ENCODE results near the gene TCP10L.
"Not testable (repeated sequence)": the region's sequence is repeated elsewhere in the genome, so short reads cannot be mapped to it uniquely, and the experiment has no call there.

Gene TCP10L

GRCh38 chr21:32554832-32555638 is 30.3 kb downstream of the TCP10L start:
- DNase-seq (ENCODE audit: low read depth): no peak

- no peak for DNase-seq (ENCODE audit: low read depth)
Observed at GRCh38 chr21:32549886-32550285, 35.4 kb downstream of the TCP10L start.

DNA sequence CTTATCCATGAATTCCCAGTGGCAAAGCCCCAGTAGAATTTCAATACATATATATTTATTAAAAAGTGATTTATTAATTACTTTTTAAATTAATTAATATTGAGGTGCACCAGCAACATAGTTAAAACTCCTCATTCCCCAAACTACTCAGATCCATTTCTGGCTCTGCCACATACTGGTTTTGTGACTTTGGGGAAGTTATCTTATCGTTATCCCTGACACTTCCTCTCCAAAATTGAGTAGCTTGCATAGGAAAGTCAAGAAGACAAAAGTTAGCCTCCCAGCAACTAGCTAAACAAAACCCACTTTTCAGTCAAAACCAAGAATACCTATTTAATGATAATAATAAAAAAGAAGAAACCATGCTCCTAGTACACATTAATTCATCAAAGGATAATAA is 35.9 kb downstream of the TCP10L start:
- DNase-seq (ENCODE audit: low read depth): no peak

GRCh38 chr21:32548978-32549377 is 36.3 kb downstream of the TCP10L start:
- DNase-seq (ENCODE audit: low read depth): no peak

- no peak for DNase-seq (ENCODE audit: low read depth)
Observed at GRCh38 chr21:32547018-32547417, 38.3 kb downstream of the TCP10L start.

GRCh38 chr21:32545948-32546441 is 39.3 kb downstream of the TCP10L start:
- no peak for DNase-seq (ENCODE audit: low read depth)

GRCh38 chr21:32544697-32545096 is 40.6 kb downstream of the TCP10L start:
- DNase-seq (ENCODE audit: low read depth): no peak

GRCh38 chr21:32543975-32544374 is 41.3 kb downstream of the TCP10L start:
- no peak for DNase-seq (ENCODE audit: low read depth)

DNA sequence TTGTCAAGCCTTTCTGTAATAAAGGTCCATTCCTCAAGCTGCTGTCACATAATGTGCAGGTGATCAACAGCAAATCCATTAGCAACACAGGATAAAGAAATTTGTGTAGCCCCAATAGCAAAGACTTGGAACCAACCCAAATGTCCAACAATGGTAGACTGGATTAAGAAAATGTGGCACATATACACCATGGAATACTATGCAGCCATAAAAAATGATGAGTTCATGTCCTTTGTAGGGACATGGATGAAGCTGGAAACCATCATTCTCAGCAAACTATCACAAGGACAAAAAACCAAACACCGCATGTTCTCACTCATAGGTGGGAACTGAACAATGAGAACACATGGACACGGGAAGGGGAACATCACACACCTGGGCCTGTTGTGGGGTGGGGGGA is 42.3 kb downstream of the TCP10L start:
- DNase-seq (ENCODE audit: low read depth): not testable (repeated sequence)

GRCh38 chr21:32539378-32539777 is 45.9 kb downstream of the TCP10L start:
- DNase-seq (ENCODE audit: low read depth): no peak

DNA sequence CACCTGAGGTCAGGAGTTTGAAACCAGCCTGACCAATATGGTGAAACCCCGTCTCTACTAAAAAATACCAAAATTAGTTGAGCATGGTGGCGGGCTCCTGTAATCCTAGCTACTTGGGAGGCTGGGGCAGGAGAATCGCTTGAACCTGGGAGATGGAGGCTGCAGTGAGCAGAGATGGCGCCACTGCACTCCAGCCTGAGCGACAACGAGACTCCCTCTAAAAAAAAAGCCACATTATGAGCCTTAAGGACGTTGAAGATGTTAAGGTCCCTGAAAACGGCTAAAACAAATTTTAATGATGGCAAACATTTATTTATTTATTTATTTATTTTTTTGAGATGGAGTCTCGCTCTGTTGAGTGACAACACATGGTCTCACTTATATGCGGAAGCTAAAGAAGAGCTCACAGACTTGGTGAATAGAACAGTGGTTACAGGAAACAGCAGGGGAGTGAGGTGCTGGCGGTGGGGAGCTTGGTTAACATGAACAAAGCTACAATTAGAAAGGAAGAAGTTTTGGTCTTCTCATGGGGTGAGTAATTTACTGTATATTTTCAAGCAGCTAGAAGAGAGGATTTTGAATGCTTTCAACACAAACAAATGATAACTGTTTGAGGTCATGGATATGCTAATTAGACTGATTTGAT is 47.1 kb downstream of the TCP10L start:
- no peak for DNase-seq (ENCODE audit: low read depth)

GRCh38 chr21:32537569-32537881 is 47.8 kb downstream of the TCP10L start:
- no peak for DNase-seq (ENCODE audit: low read depth)

DNA sequence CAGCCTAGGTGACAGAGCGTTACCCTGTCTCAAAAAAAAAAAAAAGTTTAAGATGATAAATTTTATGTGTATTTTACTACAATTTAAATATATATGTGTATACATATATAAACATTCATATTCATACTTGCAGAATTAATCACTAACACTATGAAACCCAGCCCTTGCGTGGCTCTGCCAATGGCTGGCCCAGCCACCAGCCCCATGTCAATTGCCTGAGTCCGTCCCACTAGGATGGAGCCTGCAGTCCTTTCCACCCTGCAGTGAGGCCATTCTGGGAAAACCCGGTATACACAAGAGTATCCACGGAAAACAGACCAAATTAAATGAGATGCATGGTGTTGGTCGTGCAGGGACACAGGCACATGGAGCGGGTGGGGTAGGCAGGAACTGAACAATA is 49.7 kb downstream of the TCP10L start:
- DNase-seq (ENCODE audit: low read depth): no peak

GRCh38 chr21:32534113-32534512 is 51.2 kb downstream of the TCP10L start:
- DNase-seq (ENCODE audit: low read depth): no peak

DNA sequence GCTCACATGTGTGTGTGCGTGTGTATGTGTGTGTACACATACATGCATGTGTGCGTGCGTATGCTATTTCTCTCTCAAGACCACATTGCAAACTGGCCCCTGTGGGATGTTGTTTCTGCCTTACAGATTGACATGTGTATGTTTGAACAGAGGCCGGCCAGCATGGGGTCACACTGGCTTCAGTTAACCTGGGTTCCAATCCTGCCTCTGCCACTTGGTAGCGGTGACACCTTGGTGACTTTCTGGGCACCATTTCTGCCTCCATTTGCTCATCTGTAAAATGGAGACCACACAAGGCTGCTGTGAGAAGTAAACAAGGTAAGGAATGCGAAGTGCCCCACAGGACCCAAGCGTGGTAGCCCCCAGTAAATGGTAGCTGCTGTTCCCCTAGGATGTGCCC is 51.7 kb downstream of the TCP10L start:
- DNase-seq (ENCODE audit: low read depth): no peak

DNA sequence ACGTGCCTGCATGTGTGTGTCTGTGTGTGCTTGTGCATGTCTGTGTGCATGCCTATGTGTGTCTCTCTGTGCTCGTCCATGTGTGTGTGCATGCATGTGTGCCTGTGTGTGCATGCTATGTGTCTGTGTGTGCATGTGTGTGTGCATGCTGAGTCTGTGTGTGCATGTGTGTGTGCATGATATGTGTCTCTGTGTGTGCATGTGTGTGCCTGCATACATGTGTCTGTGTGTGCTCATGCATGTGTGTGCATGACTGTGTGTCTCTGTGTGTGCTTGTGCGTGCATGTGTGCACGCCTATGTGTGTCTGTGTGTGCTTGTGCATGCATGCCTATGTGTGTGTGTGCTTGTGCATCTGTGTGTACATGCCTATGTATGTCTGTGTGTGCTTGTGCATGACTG is 52.3 kb downstream of the TCP10L start:
- no peak for DNase-seq (ENCODE audit: low read depth)

DNA sequence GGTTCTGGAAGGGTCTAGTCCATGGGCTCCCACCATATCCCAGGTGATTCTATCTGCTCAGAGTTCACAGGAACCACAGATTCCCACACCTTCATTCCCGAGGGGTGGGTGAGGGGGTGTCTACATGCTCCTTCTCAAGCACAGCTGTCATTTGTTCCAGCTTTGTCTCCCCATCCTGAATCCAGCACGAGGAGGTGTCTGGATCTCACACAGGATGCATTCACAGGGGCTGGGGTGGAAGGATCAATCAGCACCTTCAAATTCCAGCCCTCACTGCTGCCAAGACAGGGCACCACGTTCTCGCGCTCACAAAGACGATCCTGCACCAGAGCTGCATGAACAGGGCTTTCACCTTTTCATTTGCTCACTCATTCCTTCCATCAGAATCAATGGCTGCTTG is 52.7 kb downstream of the TCP10L start:
- no peak for DNase-seq (ENCODE audit: low read depth)

DNA sequence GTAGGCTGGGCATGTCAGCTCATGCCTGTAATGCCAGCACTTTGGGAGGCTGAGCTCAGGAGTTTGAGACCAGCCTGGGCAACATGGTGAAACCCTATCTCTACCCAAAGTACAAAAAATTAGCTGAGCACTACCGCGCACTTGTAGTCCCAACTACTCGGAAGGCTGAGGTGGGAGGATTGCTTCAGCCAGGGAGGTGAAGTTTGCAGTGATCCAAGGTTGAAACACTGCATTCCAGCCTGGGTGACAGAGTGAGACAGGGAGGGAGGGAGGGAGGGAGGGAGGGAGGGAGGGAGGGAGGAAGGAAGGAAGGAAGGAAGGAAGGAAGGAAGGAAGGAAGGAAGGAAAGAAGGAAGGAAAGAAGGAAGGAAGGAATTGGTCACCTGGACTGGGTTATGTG is 53.8 kb downstream of the TCP10L start:
- DNase-seq (ENCODE audit: low read depth): not testable (repeated sequence)

- DNase-seq (ENCODE audit: low read depth): not testable (repeated sequence)
Observed at GRCh38 chr21:32530809-32531208, 54.5 kb downstream of the TCP10L start.

GRCh38 chr21:32529679-32530078 is 55.6 kb downstream of the TCP10L start:
- no peak for DNase-seq (ENCODE audit: low read depth)

DNA sequence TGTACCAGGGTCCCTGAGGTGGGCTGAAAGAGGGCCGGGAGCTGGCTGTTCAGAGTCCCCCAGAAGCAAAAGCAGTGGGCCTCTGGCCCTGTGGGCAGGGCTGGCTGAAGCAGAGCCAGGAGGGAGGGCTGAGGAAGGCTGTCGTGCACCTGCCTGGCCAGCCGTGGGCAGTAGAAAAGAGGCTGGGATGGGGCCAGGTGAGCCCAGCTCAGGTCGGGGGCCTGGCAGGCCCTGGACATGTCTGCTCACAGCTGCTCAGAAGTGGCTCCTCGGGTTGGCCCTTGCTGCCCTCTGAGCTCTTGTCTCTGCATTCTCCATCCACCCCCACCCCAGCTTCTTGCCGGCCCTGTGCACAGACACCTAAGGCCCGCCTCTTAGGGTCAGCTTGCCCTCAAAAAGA is 60.0 kb downstream of the TCP10L start:
- no peak for DNase-seq (ENCODE audit: low read depth)

GRCh38 chr21:32523988-32524719 is 61.2 kb downstream of the TCP10L start:
- DNase-seq (ENCODE audit: low read depth): peak; percentile 92
